Pons (tissue), 1 donor: ENCODE data around the gene SEPHS2.

Source experiments
- DNase-seq: peaks from one replicate; pipeline ENCODE4 v3.0.0-alpha.2; 2016; ENCODE audit warnings: low spot score

Gene SEPHS2

GRCh38 chr16:30429678-30430427, 15.8 kb downstream of the SEPHS2 start, which contains the start of gene DCTPP1:
Gene DCTPP1, minus strand, starts transcription at chr16:30430030. Its CDS starts 50 bp downstream, at chr16:30429980.
- DNase-seq, result peak; percentile 99

GRCh38 chr16:30429418-30429677, 16.3 kb downstream of the SEPHS2 start:
- no peak for DNase-seq

- no peak for DNase-seq
Observed at GRCh38 chr16:30428055-30428454, 17.6 kb downstream of the SEPHS2 start.

GRCh38 chr16:30421010-30421409, 24.7 kb downstream of the SEPHS2 start:
- no peak for DNase-seq

GRCh38 chr16:30418350-30419181, 27.1 kb downstream of the SEPHS2 start:
- no peak for DNase-seq

- peak; percentile 56 for DNase-seq
Observed at GRCh38 chr16:30417529-30418349, 27.9 kb downstream of the SEPHS2 start.

- DNase-seq, result no peak
Observed at GRCh38 chr16:30416624-30417528, 28.8 kb downstream of the SEPHS2 start.

- no peak for DNase-seq
Observed at GRCh38 chr16:30416047-30416603, 29.5 kb downstream of the SEPHS2 start.

- DNase-seq, result no peak
Observed at GRCh38 chr16:30414159-30414558, 31.5 kb downstream of the SEPHS2 start.

GRCh38 chr16:30413112-30413806, 32.4 kb downstream of the SEPHS2 start:
- no peak for DNase-seq

- peak; percentile 92 for DNase-seq
Observed at GRCh38 chr16:30409125-30410060, 36.3 kb downstream of the SEPHS2 start.

- DNase-seq, result no peak
Observed at GRCh38 chr16:30407804-30408534, 37.7 kb downstream of the SEPHS2 start.

- DNase-seq, result peak; percentile 87
Observed at GRCh38 chr16:30407102-30407803, 38.4 kb downstream of the SEPHS2 start, which contains the start of gene ZNF771. Gene ZNF771, plus strand, starts transcription at chr16:30407606. Its CDS starts 448 bp downstream, at chr16:30408054.

GRCh38 chr16:30406795-30407101, 38.9 kb downstream of the SEPHS2 start:
- DNase-seq, result no peak

- DNase-seq, result no peak
Observed at GRCh38 chr16:30401768-30402425, 43.8 kb downstream of the SEPHS2 start.

- no peak for DNase-seq
Observed at GRCh38 chr16:30399435-30400186, 46.1 kb downstream of the SEPHS2 start.
